Dendritic cell treated with granulocyte-macrophage colony-stimulating factor and Interleukin-4, amounts not matched to agents 40 ng/mL and 50 ng/mL, for 4 days (primary cell): Measurements from ENCODE around the gene MAP10.
"Not testable (repeated sequence)": the region's sequence is repeated elsewhere in the genome, so short reads cannot be mapped to it uniquely, and the experiment has no call there.

Experiments used
- H3K27ac Mint-ChIP-seq: one replicate; pipeline ENCODE4 v1.8.0; 2022; ENCODE audit warnings: mild to moderate bottlenecking, mixed read lengths
- H3K27me3 Mint-ChIP-seq: one replicate; pipeline ENCODE4 v1.8.0; 2022; ENCODE audit warnings: mild to moderate bottlenecking, mixed read lengths
- H3K36me3 Mint-ChIP-seq: one replicate; pipeline ENCODE4 v1.8.0; 2022; ENCODE audit warnings: low read depth, mixed read lengths
- H3K4me1 Mint-ChIP-seq: one replicate; pipeline ENCODE4 v1.8.0; 2022; ENCODE audit warnings: low read depth, mixed read lengths
- H3K4me3 Mint-ChIP-seq: one replicate; pipeline ENCODE4 v1.8.0; 2022; ENCODE audit warnings: mild to moderate bottlenecking, moderate library complexity, mixed read lengths
- H3K9me3 Mint-ChIP-seq: one replicate; pipeline ENCODE4 v1.8.0; 2022; ENCODE audit warnings: mixed read lengths
- intact Hi-C: fragments of 100-400 bp; cut with micrococcal nuclease; formaldehyde crosslinking; loops from one replicate; pipeline ENCODE4 v1.15.0; 2022

The MAP10 gene

GRCh38 chr1:232805269-232806185 is at the start of gene MAP10:
MAP10 (plus strand) TSS chr1:232805416; CDS start chr1:232805450, 34 bp downstream.
- peak within 1 kb of the TSS; percentile 93 for H3K27ac Mint-ChIP-seq
- H3K27me3 Mint-ChIP-seq, result no peaks in the 10 kb centered on the region
- intact Hi-C loops, result loop anchor here (2.0 to 5.0 kb wide), 2 partner anchors 39 to 147 kb away; partner anchors contain the start of gene NTPCR
- H3K36me3 Mint-ChIP-seq, result peaks cover 12% of the 10 kb centered on the region
- H3K4me3 Mint-ChIP-seq, result peak within 1 kb of the TSS; percentile 93
- H3K4me1 Mint-ChIP-seq, result peaks cover 26% of the 10 kb centered on the region
- no peaks in the 10 kb centered on the region for H3K9me3 Mint-ChIP-seq

GRCh38 chr1:232764458-232765251 is 40.6 kb upstream of the MAP10 start:
- intact Hi-C loops, result no loop called here
- H3K27me3 Mint-ChIP-seq, result no peaks in the 10 kb centered on the region
- H3K9me3 Mint-ChIP-seq, result peaks cover 13% of the 10 kb centered on the region
- H3K4me1 Mint-ChIP-seq, result peaks cover 36% of the 10 kb centered on the region
- H3K36me3 Mint-ChIP-seq, result peaks cover 6% of the 10 kb centered on the region
- no peak overlapping the region for H3K27ac Mint-ChIP-seq
- no peak overlapping the region for H3K4me3 Mint-ChIP-seq

- intact Hi-C loops, result no loop called here
- H3K4me1 Mint-ChIP-seq, result peaks cover 36% of the 10 kb centered on the region
- H3K4me3 Mint-ChIP-seq, result no peak overlapping the region
- no peaks in the 10 kb centered on the region for H3K27me3 Mint-ChIP-seq
- H3K9me3 Mint-ChIP-seq, result peaks cover 13% of the 10 kb centered on the region
- peaks cover 6% of the 10 kb centered on the region for H3K36me3 Mint-ChIP-seq
- H3K27ac Mint-ChIP-seq, result no peak overlapping the region
Measured at GRCh38 chr1:232765542-232765941, 39.7 kb upstream of the MAP10 start.

GRCh38 chr1:232766241-232766890 is 38.9 kb upstream of the MAP10 start:
- intact Hi-C loops, result loop anchor here (2.0 kb wide), 1 partner anchor 38 kb away; the partner anchor contains the start of gene MAP10
- no peak overlapping the region for H3K27ac Mint-ChIP-seq
- no peaks in the 10 kb centered on the region for H3K27me3 Mint-ChIP-seq
- H3K4me3 Mint-ChIP-seq, result no peak overlapping the region
- peaks cover 6% of the 10 kb centered on the region for H3K36me3 Mint-ChIP-seq
- H3K4me1 Mint-ChIP-seq, result peaks cover 36% of the 10 kb centered on the region
- peaks cover 13% of the 10 kb centered on the region for H3K9me3 Mint-ChIP-seq

- H3K36me3 Mint-ChIP-seq, result peaks cover 6% of the 10 kb centered on the region
- intact Hi-C loops, result loop anchor here (2.0 kb wide), 1 partner anchor 38 kb away; the partner anchor contains the start of gene MAP10
- no peak overlapping the region for H3K27ac Mint-ChIP-seq
- H3K4me1 Mint-ChIP-seq, result peaks cover 36% of the 10 kb centered on the region
- no peak overlapping the region for H3K4me3 Mint-ChIP-seq
- H3K9me3 Mint-ChIP-seq, result peaks cover 13% of the 10 kb centered on the region
- H3K27me3 Mint-ChIP-seq, result no peaks in the 10 kb centered on the region
Measured at GRCh38 chr1:232766904-232767303, 38.3 kb upstream of the MAP10 start.

GRCh38 chr1:232767305-232768074 is 37.7 kb upstream of the MAP10 start:
- no peaks in the 10 kb centered on the region for H3K27me3 Mint-ChIP-seq
- intact Hi-C loops, result loop anchor here (2.0 kb wide), 1 partner anchor 37 kb away; the partner anchor contains the start of gene MAP10
- no peak overlapping the region for H3K27ac Mint-ChIP-seq
- H3K9me3 Mint-ChIP-seq, result peaks cover 13% of the 10 kb centered on the region
- peaks cover 6% of the 10 kb centered on the region for H3K36me3 Mint-ChIP-seq
- H3K4me1 Mint-ChIP-seq, result peaks cover 36% of the 10 kb centered on the region
- H3K4me3 Mint-ChIP-seq, result no peak overlapping the region

GRCh38 chr1:232768793-232769192 is 36.4 kb upstream of the MAP10 start:
- H3K36me3 Mint-ChIP-seq, result peaks cover under 1% of the 10 kb centered on the region
- no peaks in the 10 kb centered on the region for H3K27me3 Mint-ChIP-seq
- H3K27ac Mint-ChIP-seq, result no peak overlapping the region
- peaks cover 36% of the 10 kb centered on the region for H3K4me1 Mint-ChIP-seq
- no peak overlapping the region for H3K4me3 Mint-ChIP-seq
- peaks cover 2% of the 10 kb centered on the region for H3K9me3 Mint-ChIP-seq
- intact Hi-C loops, result no loop called here

- Mint-ChIP-seq H3K36me3 (no peaks in the 10 kb centered on the region), H3K4me1 (peaks cover 36% of the 10 kb centered on the region), H3K4me3 (no peak overlapping the region), H3K9me3 (no peaks in the 10 kb centered on the region), H3K27ac (no peak overlapping the region), H3K27me3 (no peaks in the 10 kb centered on the region)
- intact Hi-C loops, result no loop called here
Measured at GRCh38 chr1:232769733-232770132, 35.5 kb upstream of the MAP10 start.

- Mint-ChIP-seq H3K9me3 (no peaks in the 10 kb centered on the region), H3K36me3 (no peaks in the 10 kb centered on the region), H3K27me3 (no peaks in the 10 kb centered on the region), H3K4me3 (no peak overlapping the region), H3K4me1 (peaks cover 2% of the 10 kb centered on the region), H3K27ac (no peak overlapping the region)
- intact Hi-C loops, result no loop called here
Measured at GRCh38 chr1:232773752-232774151, 31.5 kb upstream of the MAP10 start.

- Mint-ChIP-seq H3K4me1 (no peaks in the 10 kb centered on the region), H3K27ac (no peak overlapping the region), H3K9me3 (no peaks in the 10 kb centered on the region), H3K4me3 (no peak overlapping the region), H3K27me3 (no peaks in the 10 kb centered on the region), H3K36me3 (no peaks in the 10 kb centered on the region)
- intact Hi-C loops, result no loop called here
Measured at GRCh38 chr1:232776526-232777106, 28.6 kb upstream of the MAP10 start.

GRCh38 chr1:232780354-232780753 is 24.9 kb upstream of the MAP10 start:
- no peak overlapping the region for H3K4me3 Mint-ChIP-seq
- H3K9me3 Mint-ChIP-seq, result no peaks in the 10 kb centered on the region
- no peaks in the 10 kb centered on the region for H3K36me3 Mint-ChIP-seq
- H3K27ac Mint-ChIP-seq, result no peak overlapping the region
- H3K4me1 Mint-ChIP-seq, result no peaks in the 10 kb centered on the region
- no peaks in the 10 kb centered on the region for H3K27me3 Mint-ChIP-seq
- intact Hi-C loops, result no loop called here

GRCh38 chr1:232784794-232785193 is 20.4 kb upstream of the MAP10 start:
- H3K36me3 Mint-ChIP-seq, result no peaks in the 10 kb centered on the region
- H3K4me3 Mint-ChIP-seq, result no peak overlapping the region
- intact Hi-C loops, result no loop called here
- no peak overlapping the region for H3K27ac Mint-ChIP-seq
- H3K27me3 Mint-ChIP-seq, result no peaks in the 10 kb centered on the region
- no peaks in the 10 kb centered on the region for H3K9me3 Mint-ChIP-seq
- H3K4me1 Mint-ChIP-seq, result no peaks in the 10 kb centered on the region

- not testable (repeated sequence) for H3K36me3 Mint-ChIP-seq, H3K27ac Mint-ChIP-seq
Measured at GRCh38 chr1:232785630-232786029, 19.6 kb upstream of the MAP10 start.

More at GRCh38 chr1:232785630-232786029, 19.6 kb upstream of the MAP10 start:
- H3K27me3 Mint-ChIP-seq, H3K4me1 Mint-ChIP-seq, H3K9me3 Mint-ChIP-seq, H3K4me3 Mint-ChIP-seq, intact Hi-C loops: not testable (repeated sequence)
